Measurements from ENCODE around the gene FOXN4. TPM values are rescaled to one million over a fixed set of nuclear protein-coding genes. Genes with fewer than 3 reads are reported as not detected.
A peak's percentile ranks its signal among the peaks of the same experiment; 100 is the strongest.

Gene FOXN4
- not detected for polyA plus RNA-seq

- no peaks in the 10 kb centered on the region for H3K36me3 Mint-ChIP-seq
- no peak within 1 kb of the TSS for H3K27ac Mint-ChIP-seq
- H3K27me3 Mint-ChIP-seq = peaks cover 57% of the 10 kb centered on the region
- peak within 1 kb of the TSS; percentile 50 to 95 (median 81) for H3K4me3 Mint-ChIP-seq
- peaks cover 6 to 8% (median 7%) of the 10 kb centered on the region in 3 donors for H3K4me1 Mint-ChIP-seq
- no peaks in the 10 kb centered on the region for H3K9me3 Mint-ChIP-seq
Measured at GRCh38 chr12:109308534-109309380, at the start of gene FOXN4. Gene FOXN4 (minus strand): TSS chr12:109309284. CDS start chr12:109308321, 963 bp downstream.

GRCh38 chr12:109358154-109358869 lies 49.2 kb upstream of the FOXN4 start:
- Mint-ChIP-seq H3K9me3 (no peaks in the 10 kb centered on the region), H3K4me3 (peak overlapping the region in 2 of 4 donors; percentile 17 to 39), H3K27me3 (peaks cover 6% of the 10 kb centered on the region), H3K4me1 (peaks cover 0 to 4% (median 3%) of the 10 kb centered on the region in 3 donors), H3K36me3 (no peaks in the 10 kb centered on the region), H3K27ac (no peak overlapping the region)

GRCh38 chr12:109357032-109357431 lies 47.9 kb upstream of the FOXN4 start:
- Mint-ChIP-seq H3K27ac (no peak overlapping the region), H3K4me1 (peaks cover 0 to 4% (median 3%) of the 10 kb centered on the region in 3 donors), H3K27me3 (peaks cover 3% of the 10 kb centered on the region), H3K4me3 (no peak overlapping the region), H3K9me3 (no peaks in the 10 kb centered on the region), H3K36me3 (no peaks in the 10 kb centered on the region)

GRCh38 chr12:109356577-109356976 lies 47.5 kb upstream of the FOXN4 start:
- H3K27me3 Mint-ChIP-seq = peaks cover 3% of the 10 kb centered on the region
- H3K9me3 Mint-ChIP-seq = no peaks in the 10 kb centered on the region
- no peak overlapping the region for H3K27ac Mint-ChIP-seq
- no peaks in the 10 kb centered on the region for H3K36me3 Mint-ChIP-seq
- peaks cover 0 to 4% (median 3%) of the 10 kb centered on the region in 3 donors for H3K4me1 Mint-ChIP-seq
- no peak overlapping the region for H3K4me3 Mint-ChIP-seq

- Mint-ChIP-seq H3K36me3 (peaks cover 2% of the 10 kb centered on the region), H3K9me3 (no peaks in the 10 kb centered on the region), H3K4me1 (no peaks in the 10 kb centered on the region), H3K27me3 (peaks cover under 1% of the 10 kb centered on the region), H3K4me3 (no peak overlapping the region), H3K27ac (no peak overlapping the region)
Measured at GRCh38 chr12:109352184-109352583, 43.1 kb upstream of the FOXN4 start.

GRCh38 chr12:109347589-109347988 lies 38.5 kb upstream of the FOXN4 start, which contains the start of gene MYO1H:
Gene MYO1H (plus strand): TSS chr12:109347900. CDS start chr12:109347961, 61 bp downstream.
- Mint-ChIP-seq H3K27ac (no peak within 1 kb of the TSS), H3K4me3 (no peak within 1 kb of the TSS), H3K9me3 (peaks cover 0 to 7% (median 2%) of the 10 kb centered on the region in 3 donors)

GRCh38 chr12:109346920-109347319 lies 37.8 kb upstream of the FOXN4 start:
- peaks cover 2% of the 10 kb centered on the region for H3K27me3 Mint-ChIP-seq
- H3K9me3 Mint-ChIP-seq = peaks cover 0 to 7% (median 2%) of the 10 kb centered on the region in 3 donors
- H3K36me3 Mint-ChIP-seq = peaks cover 3% of the 10 kb centered on the region
- H3K4me1 Mint-ChIP-seq = no peaks in the 10 kb centered on the region
- no peak overlapping the region for H3K27ac Mint-ChIP-seq
- H3K4me3 Mint-ChIP-seq = no peak overlapping the region

More at GRCh38 chr12:109347589-109347988, 38.5 kb upstream of the FOXN4 start, which contains the start of gene MYO1H:
- Mint-ChIP-seq H3K27me3 (peaks cover 2% of the 10 kb centered on the region), H3K4me1 (no peaks in the 10 kb centered on the region), H3K36me3 (peaks cover 3% of the 10 kb centered on the region)

- H3K36me3 Mint-ChIP-seq = peaks cover 3% of the 10 kb centered on the region
- H3K4me1 Mint-ChIP-seq = no peaks in the 10 kb centered on the region
- H3K27me3 Mint-ChIP-seq = peaks cover 5% of the 10 kb centered on the region
- peaks cover 0 to 7% (median 2%) of the 10 kb centered on the region in 3 donors for H3K9me3 Mint-ChIP-seq
- H3K4me3 Mint-ChIP-seq = no peak overlapping the region
- no peak overlapping the region for H3K27ac Mint-ChIP-seq
Measured at GRCh38 chr12:109345428-109345827, 36.3 kb upstream of the FOXN4 start.

GRCh38 chr12:109343677-109344076 lies 34.6 kb upstream of the FOXN4 start:
- Mint-ChIP-seq H3K4me3 (no peak overlapping the region), H3K4me1 (no peaks in the 10 kb centered on the region), H3K9me3 (peaks cover 0 to 11% (median 2%) of the 10 kb centered on the region in 3 donors), H3K27me3 (peaks cover 6% of the 10 kb centered on the region), H3K27ac (no peak overlapping the region), H3K36me3 (peaks cover 2% of the 10 kb centered on the region)

GRCh38 chr12:109336593-109336992 lies 27.5 kb upstream of the FOXN4 start:
- Mint-ChIP-seq H3K9me3 (peaks cover 4 to 15% (median 9%) of the 10 kb centered on the region in 3 donors), H3K4me3 (no peak overlapping the region)

GRCh38 chr12:109334887-109335286 lies 25.8 kb upstream of the FOXN4 start:
- Mint-ChIP-seq H3K9me3 (peaks cover 4 to 15% (median 9%) of the 10 kb centered on the region in 3 donors), H3K27me3 (peaks cover 2% of the 10 kb centered on the region), H3K27ac (no peak overlapping the region), H3K4me1 (no peaks in the 10 kb centered on the region), H3K36me3 (no peaks in the 10 kb centered on the region), H3K4me3 (no peak overlapping the region)

More at GRCh38 chr12:109336593-109336992, 27.5 kb upstream of the FOXN4 start:
- peaks cover 6% of the 10 kb centered on the region for H3K27me3 Mint-ChIP-seq
- no peaks in the 10 kb centered on the region for H3K36me3 Mint-ChIP-seq
- H3K27ac Mint-ChIP-seq = no peak overlapping the region
- H3K4me1 Mint-ChIP-seq = no peaks in the 10 kb centered on the region

- Mint-ChIP-seq H3K27ac (no peak overlapping the region), H3K4me3 (no peak overlapping the region), H3K27me3 (peaks cover 5% of the 10 kb centered on the region), H3K4me1 (no peaks in the 10 kb centered on the region), H3K9me3 (peaks cover 2 to 3% (median 2%) of the 10 kb centered on the region in 3 donors), H3K36me3 (no peaks in the 10 kb centered on the region)
Measured at GRCh38 chr12:109331301-109331952, 22.3 kb upstream of the FOXN4 start.

- no peaks in the 10 kb centered on the region for H3K4me1 Mint-ChIP-seq
- peaks cover 5% of the 10 kb centered on the region for H3K27me3 Mint-ChIP-seq
- peaks cover 2 to 3% (median 2%) of the 10 kb centered on the region in 3 donors for H3K9me3 Mint-ChIP-seq
- H3K27ac Mint-ChIP-seq = no peak overlapping the region
- H3K4me3 Mint-ChIP-seq = no peak overlapping the region
- no peaks in the 10 kb centered on the region for H3K36me3 Mint-ChIP-seq
Measured at GRCh38 chr12:109330282-109331230, 21.5 kb upstream of the FOXN4 start.

- Mint-ChIP-seq H3K27ac (no peak overlapping the region), H3K4me3 (no peak overlapping the region), H3K36me3 (no peaks in the 10 kb centered on the region), H3K27me3 (peaks cover 3% of the 10 kb centered on the region), H3K4me1 (no peaks in the 10 kb centered on the region), H3K9me3 (no peaks in the 10 kb centered on the region)
Measured at GRCh38 chr12:109329686-109330085, 20.6 kb upstream of the FOXN4 start.
